PC-3 (cell line): ENCODE data around the gene LILRA6.

Experiments
- EZH2 ChIP-seq: fragments of 300-600 bp; sonication (generic); IDR thresholded peaks from one replicate; pipeline ENCODE4 v1.6.1; 2017; ENCODE audit warnings: antibody characterized with exemption, mild to moderate bottlenecking, low read length; ENCODE audit not compliant: unreplicated experiment
- TF ChIP-seq, protein P1 (sequence below): fragments of 300-600 bp; sonication (generic); conservative IDR thresholded peaks from 2 replicates; pipeline ENCODE4 v1.5.1; 2017; ENCODE audit warnings: antibody characterized with exemption, low read depth, mild to moderate bottlenecking, low read length

DNA sequence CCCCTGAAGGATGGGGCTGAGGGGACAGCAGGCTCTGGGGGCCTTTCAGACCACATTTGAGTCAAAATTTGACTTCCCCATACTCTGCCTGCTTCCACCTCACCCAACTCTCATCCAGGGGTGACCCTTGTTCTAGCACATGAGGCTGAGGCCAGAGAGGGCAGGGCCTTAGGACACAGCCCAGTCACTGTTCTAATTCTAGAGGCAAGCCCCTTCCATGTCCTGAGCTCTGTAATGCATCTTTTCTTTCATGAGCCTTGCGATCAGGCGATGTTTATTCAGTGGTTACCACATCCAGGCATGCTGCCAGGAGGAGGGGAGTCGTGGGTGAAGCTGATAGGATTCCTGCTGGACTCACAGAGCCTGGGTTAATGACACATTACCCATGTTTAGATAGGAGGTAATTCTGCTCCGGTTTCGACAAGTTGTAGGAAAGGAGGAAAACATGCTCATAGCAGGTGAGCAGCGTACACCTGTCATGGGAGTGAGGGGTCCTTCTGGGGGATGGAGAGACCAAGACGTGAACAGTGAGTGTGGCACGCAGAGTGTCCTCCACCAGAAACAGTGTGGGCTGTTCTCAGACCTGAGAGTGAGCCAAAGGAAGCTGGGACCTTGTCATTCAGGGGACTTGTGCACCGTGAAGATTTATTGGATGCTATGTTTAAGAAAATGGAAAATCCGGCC, 32.6 kb downstream of the LILRA6 start:
- TF ChIP-seq, protein P1, sequence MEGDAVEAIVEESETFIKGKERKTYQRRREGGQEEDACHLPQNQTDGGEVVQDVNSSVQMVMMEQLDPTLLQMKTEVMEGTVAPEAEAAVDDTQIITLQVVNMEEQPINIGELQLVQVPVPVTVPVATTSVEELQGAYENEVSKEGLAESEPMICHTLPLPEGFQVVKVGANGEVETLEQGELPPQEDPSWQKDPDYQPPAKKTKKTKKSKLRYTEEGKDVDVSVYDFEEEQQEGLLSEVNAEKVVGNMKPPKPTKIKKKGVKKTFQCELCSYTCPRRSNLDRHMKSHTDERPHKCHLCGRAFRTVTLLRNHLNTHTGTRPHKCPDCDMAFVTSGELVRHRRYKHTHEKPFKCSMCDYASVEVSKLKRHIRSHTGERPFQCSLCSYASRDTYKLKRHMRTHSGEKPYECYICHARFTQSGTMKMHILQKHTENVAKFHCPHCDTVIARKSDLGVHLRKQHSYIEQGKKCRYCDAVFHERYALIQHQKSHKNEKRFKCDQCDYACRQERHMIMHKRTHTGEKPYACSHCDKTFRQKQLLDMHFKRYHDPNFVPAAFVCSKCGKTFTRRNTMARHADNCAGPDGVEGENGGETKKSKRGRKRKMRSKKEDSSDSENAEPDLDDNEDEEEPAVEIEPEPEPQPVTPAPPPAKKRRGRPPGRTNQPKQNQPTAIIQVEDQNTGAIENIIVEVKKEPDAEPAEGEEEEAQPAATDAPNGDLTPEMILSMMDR: no peak
- TF ChIP-seq EZH2: no peak
